ENCODE results near the gene HBA1.

The HBA1 gene

DNA sequence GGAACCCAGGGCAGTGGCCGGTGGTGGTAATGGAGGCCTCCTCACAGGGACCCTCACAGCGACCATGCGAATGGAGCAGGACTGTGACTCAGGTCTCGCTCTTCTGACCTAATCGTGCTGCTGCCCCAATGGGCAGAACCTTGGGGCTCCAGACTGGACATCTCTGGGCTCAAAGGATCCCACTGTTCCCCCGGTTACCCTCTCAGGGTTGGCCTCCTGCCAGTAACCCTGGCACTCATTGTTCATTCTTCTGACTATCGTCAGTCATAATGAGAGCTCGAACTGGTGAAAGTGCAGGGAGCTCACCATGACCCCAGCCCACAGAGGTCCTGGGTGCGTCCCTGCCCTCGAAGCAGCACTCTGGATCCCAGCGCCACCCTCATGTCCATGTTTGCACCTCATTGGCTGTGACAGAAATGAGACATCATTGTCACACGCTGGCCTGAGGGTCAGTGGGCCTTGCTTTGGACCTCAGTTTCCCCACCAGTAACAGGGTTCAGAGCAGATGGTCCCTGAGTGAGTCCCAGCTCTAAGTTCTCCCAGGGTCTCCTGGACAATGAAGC is 34.0 kb upstream of the HBA1 start:
- H3K79me2 ChIP-seq (ENCODE audit: insufficient read depth, low read length): peaks cover 9% of the 10 kb centered on the region
- no peaks in the 10 kb centered on the region for H3K36me3 ChIP-seq (ENCODE audit: insufficient read depth, low read length)
- ATAC-seq (ENCODE audit: insufficient read depth, low read depth) (no peak), DNase-seq (no peak)
- H3K9me3 ChIP-seq (ENCODE audit: insufficient read depth, low read length, severe bottlenecking): no peaks in the 10 kb centered on the region
- no peaks in the 10 kb centered on the region for H3K27me3 ChIP-seq (ENCODE audit: insufficient read depth, low read length, poor library complexity)
- H3K27ac ChIP-seq (ENCODE audit: low read length): no peak overlapping the region
- no peak overlapping the region for H3K4me3 ChIP-seq (ENCODE audit: low read depth in 1 of 2, low read length in 2 of 2)
- peaks cover 13% of the 10 kb centered on the region for H3K4me1 ChIP-seq (ENCODE audit: insufficient read depth, low read length)
- H4K20me1 ChIP-seq (ENCODE audit: insufficient read depth, low read length): no peaks in the 10 kb centered on the region
- H2AFZ ChIP-seq (ENCODE audit: low read depth, low read length): no peak overlapping the region
- no peak overlapping the region for H3K9ac ChIP-seq (ENCODE audit: low read depth, low read length)
- TF ChIP-seq EZH2 (IDR thresholded peaks at IDR 0.05; ENCODE audit: borderline replicate concordance, low read depth, low read length, severe bottlenecking) (no peak), CTCF (IDR thresholded peaks at IDR 0.05; ENCODE audit: borderline replicate concordance, extremely low read depth, low read length, poor library complexity, severe bottlenecking) (no peak)
- H3K4me2 ChIP-seq (ENCODE audit: insufficient read depth, low read length): no peak overlapping the region

- Histone ChIP-seq H3K27ac (ENCODE audit: low read length) (no peak overlapping the region), H3K9ac (ENCODE audit: low read depth, low read length) (no peak overlapping the region), H3K27me3 (ENCODE audit: insufficient read depth, low read length, poor library complexity) (no peaks in the 10 kb centered on the region), H3K4me1 (ENCODE audit: insufficient read depth, low read length) (peaks cover 9% of the 10 kb centered on the region; the same call in 1 of the 2 replicates), H3K4me3 (ENCODE audit: low read depth in 1 of 2, low read length in 2 of 2) (no peak overlapping the region), H3K4me2 (ENCODE audit: insufficient read depth, low read length) (no peak overlapping the region), H4K20me1 (ENCODE audit: insufficient read depth, low read length) (no peaks in the 10 kb centered on the region), H2AFZ (ENCODE audit: low read depth, low read length) (no peak overlapping the region), H3K36me3 (ENCODE audit: insufficient read depth, low read length) (no peaks in the 10 kb centered on the region), H3K9me3 (ENCODE audit: insufficient read depth, low read length, severe bottlenecking) (no peaks in the 10 kb centered on the region), H3K79me2 (ENCODE audit: insufficient read depth, low read length) (peaks cover 4% of the 10 kb centered on the region)
- TF ChIP-seq EZH2 (IDR thresholded peaks at IDR 0.05; ENCODE audit: borderline replicate concordance, low read depth, low read length, severe bottlenecking): no peak
- TF ChIP-seq CTCF (IDR thresholded peaks at IDR 0.05; ENCODE audit: borderline replicate concordance, extremely low read depth, low read length, poor library complexity, severe bottlenecking): no peak
- ATAC-seq (ENCODE audit: insufficient read depth, low read depth): no peak
- no peak for DNase-seq
Observed at GRCh38 chr16:143047-143446, 33.4 kb upstream of the HBA1 start.

GRCh38 chr16:143456-143855 is 33.0 kb upstream of the HBA1 start:
- Histone ChIP-seq H3K79me2 (ENCODE audit: insufficient read depth, low read length) (0 out of 2 replicates have a peak, but pooled peaks cover 2% of the 10 kb centered on the region), H3K4me2 (ENCODE audit: insufficient read depth, low read length) (no peak overlapping the region), H4K20me1 (ENCODE audit: insufficient read depth, low read length) (no peaks in the 10 kb centered on the region), H3K27me3 (ENCODE audit: insufficient read depth, low read length, poor library complexity) (no peaks in the 10 kb centered on the region), H3K9ac (ENCODE audit: low read depth, low read length) (no peak overlapping the region), H3K9me3 (ENCODE audit: insufficient read depth, low read length, severe bottlenecking) (no peaks in the 10 kb centered on the region), H3K4me3 (ENCODE audit: low read depth in 1 of 2, low read length in 2 of 2) (no peak overlapping the region), H2AFZ (ENCODE audit: low read depth, low read length) (no peak overlapping the region), H3K27ac (ENCODE audit: low read length) (no peak overlapping the region), H3K36me3 (ENCODE audit: insufficient read depth, low read length) (no peaks in the 10 kb centered on the region), H3K4me1 (ENCODE audit: insufficient read depth, low read length) (peaks cover 9% of the 10 kb centered on the region; the same call in 1 of the 2 replicates)
- TF ChIP-seq EZH2 (IDR thresholded peaks at IDR 0.05; ENCODE audit: borderline replicate concordance, low read depth, low read length, severe bottlenecking): no peak
- TF ChIP-seq CTCF (IDR thresholded peaks at IDR 0.05; ENCODE audit: borderline replicate concordance, extremely low read depth, low read length, poor library complexity, severe bottlenecking): no peak
- DNase-seq: no peak
- ATAC-seq (ENCODE audit: insufficient read depth, low read depth): no peak

Measured in DND-41 (cell line).